Neuronal stem cell (in vitro differentiated cells): ENCODE results near the gene PALS1.

Experiments
- DNase-seq: peaks from one replicate; pipeline ENCODE4 v3.0.0-alpha.2; 2013; ENCODE audit warnings: low spot score
- H2AFZ ChIP-seq: one replicate; pipeline ENCODE4 v1.6.1; 2013; ENCODE audit warnings: mild to moderate bottlenecking, low read length, inconsistent platforms
- H2AK5ac ChIP-seq: 2 replicates; pipeline ENCODE4 v1.6.1; 2013; ENCODE audit warnings: low read depth, mild to moderate bottlenecking, inconsistent platforms, low read length, moderate library complexity, mixed read lengths
- H2BK120ac ChIP-seq: 2 replicates; pipeline ENCODE4 v1.6.1; 2013; ENCODE audit warnings: low read depth, mild to moderate bottlenecking, inconsistent platforms, low read length, moderate library complexity, mixed read lengths
- H2BK12ac ChIP-seq: one replicate; pipeline ENCODE4 v1.6.1; 2013; ENCODE audit warnings: low read length, inconsistent platforms
- H2BK15ac ChIP-seq: 2 replicates; pipeline ENCODE4 v1.6.1; 2013; ENCODE audit warnings: mild to moderate bottlenecking, low read length, inconsistent platforms, mixed read lengths
- H2BK5ac ChIP-seq: one replicate; pipeline ENCODE4 v1.6.1; 2013; ENCODE audit warnings: inconsistent platforms, mild to moderate bottlenecking, low read length, moderate library complexity
- H3K14ac ChIP-seq: one replicate; pipeline ENCODE4 v1.6.1; 2013; ENCODE audit warnings: low read length, inconsistent platforms
- H3K18ac ChIP-seq: 2 replicates; pipeline ENCODE4 v1.6.1; 2013; ENCODE audit warnings: low read length, inconsistent platforms
- H3K23ac ChIP-seq: 2 replicates; pipeline ENCODE4 v1.6.1; 2013; ENCODE audit warnings: low read depth, mild to moderate bottlenecking, mixed read lengths, low read length, inconsistent platforms; ENCODE audit not compliant: poor library complexity
- H3K27ac ChIP-seq: replicated peaks from 3 replicates; pipeline ENCODE4 v1.5.1; 2013; ENCODE audit warnings: low read length, inconsistent platforms
- H3K27me3 ChIP-seq, 3 experiments: 2 replicates each; pipeline ENCODE4 v1.6.1; 2013; ENCODE audit warnings: low read length in 3 of 3, mild to moderate bottlenecking in 2 of 3, inconsistent platforms in 1 of 3, low read depth in 1 of 3, mixed read lengths in 1 of 3, moderate library complexity in 1 of 3; ENCODE audit not compliant: control insufficient read depth in 3 of 3, insufficient read depth in 3 of 3
- H3K36me3 ChIP-seq, 2 donors: replicated peaks in 1 of 2; 2 replicates each; pipeline ENCODE4 v1.6.1; 2013; ENCODE audit warnings: low read length in 2 of 2; ENCODE audit not compliant: control insufficient read depth in 2 of 2, insufficient read depth in 2 of 2
- H3K4ac ChIP-seq: 2 replicates; pipeline ENCODE4 v1.6.1; 2013; ENCODE audit warnings: inconsistent platforms, mild to moderate bottlenecking, low read length, moderate library complexity
- H3K4me1 ChIP-seq, 2 donors: 1 replicate in 1 of 2; 2 replicates in 1 of 2; pipeline ENCODE4 v1.6.1; 2013; ENCODE audit warnings: low read length in 2 of 2, low read depth in 1 of 2; ENCODE audit not compliant: control insufficient read depth in 2 of 2, insufficient read depth in 1 of 2
- H3K4me2 ChIP-seq: one replicate; pipeline ENCODE4 v1.6.1; 2013; ENCODE audit warnings: mild to moderate bottlenecking, low read length, inconsistent platforms; ENCODE audit not compliant: insufficient read depth, poor library complexity, severe bottlenecking
- H3K4me3 ChIP-seq, 2 donors: 2 replicates each; pipeline ENCODE4 v1.5.1; 2013; ENCODE audit warnings: low read length in 2 of 2, mild to moderate bottlenecking in 2 of 2, inconsistent platforms in 1 of 2, moderate library complexity in 1 of 2
- H3K79me1 ChIP-seq: one replicate; pipeline ENCODE4 v1.6.1; 2013; ENCODE audit warnings: low read depth, mild to moderate bottlenecking, inconsistent platforms, low read length, moderate library complexity
- H3K9ac ChIP-seq: one replicate; pipeline ENCODE4 v1.6.1; 2013; ENCODE audit warnings: mild to moderate bottlenecking, low read depth, low read length, inconsistent platforms; ENCODE audit not compliant: poor library complexity
- H3K9me3 ChIP-seq, 2 donors: replicated peaks in 1 of 2; 2 replicates each; pipeline versions ENCODE3 to v1.6.1; 2013; ENCODE audit warnings: low read length in 2 of 2, mild to moderate bottlenecking in 2 of 2, inconsistent platforms in 1 of 2, low read depth in 1 of 2, mixed read lengths in 1 of 2, moderate library complexity in 1 of 2; ENCODE audit not compliant: control insufficient read depth in 2 of 2, insufficient read depth in 1 of 2
- H4K8ac ChIP-seq: one replicate; pipeline ENCODE4 v1.6.1; 2013; ENCODE audit warnings: low read depth, mild to moderate bottlenecking, inconsistent platforms, low read length, moderate library complexity
- H4K91ac ChIP-seq: one replicate; pipeline ENCODE4 v1.6.1; 2013; ENCODE audit warnings: low read length, low read depth, mild to moderate bottlenecking, inconsistent platforms; ENCODE audit not compliant: poor library complexity
- WGBS, 2 donors: extraction: QIAGEN DNeasy Blood & Tissue Kit; methylation state at CpG; one replicate each; pipeline ENCODE4 v1.1.7; 2013; ENCODE audit warnings: missing lambda C conversion rate in 2 of 2, mixed read lengths in 1 of 2; ENCODE audit not compliant: insufficient read length in 2 of 2, insufficient replicate concordance in 1 of 2; ENCODE audit errors: extremely low coverage in 2 of 2; 5-methylcytosine and 5-hydroxymethylcytosine counted together

Gene PALS1

DNA sequence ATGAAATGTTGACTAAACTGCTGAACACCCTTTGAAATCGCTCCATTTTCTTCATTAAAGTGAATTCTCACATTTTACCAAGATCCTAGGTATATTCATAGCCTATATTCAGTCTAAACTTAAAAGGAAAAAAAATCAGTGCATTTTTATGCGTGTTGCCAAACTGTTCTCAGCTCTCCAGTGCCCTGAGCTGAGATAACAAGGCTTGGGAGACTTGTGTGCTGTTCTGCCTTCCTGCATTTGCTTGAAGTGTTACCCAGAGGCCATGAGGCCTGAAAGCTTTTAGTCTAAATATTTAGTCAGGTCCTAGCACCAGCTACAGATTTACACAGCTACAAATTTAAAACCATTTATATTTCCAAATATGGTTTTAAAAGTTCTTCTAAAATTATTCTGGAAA is 8.6 kb upstream of the PALS1 start:
- H3K14ac ChIP-seq: no peak overlapping the region
- H2BK15ac ChIP-seq: no peak overlapping the region
- no peak overlapping the region for H2BK12ac ChIP-seq
- H3K27me3 ChIP-seq: no peaks in the 10 kb centered on the region
- H3K4ac ChIP-seq: no peak overlapping the region
- no peaks in the 10 kb centered on the region for H3K36me3 ChIP-seq
- no peak overlapping the region for H4K91ac ChIP-seq
- H3K4me1 ChIP-seq: no peaks in the 10 kb centered on the region
- no peak overlapping the region for H3K18ac ChIP-seq
- no peak overlapping the region for H3K4me2 ChIP-seq
- H4K8ac ChIP-seq: no peak overlapping the region
- no peak overlapping the region for H2AFZ ChIP-seq
- no peaks in the 10 kb centered on the region for H3K9me3 ChIP-seq
- no peak overlapping the region for H2BK120ac ChIP-seq
- H3K4me3 ChIP-seq: no peak overlapping the region
- H2AK5ac ChIP-seq: no peak overlapping the region
- H3K79me1 ChIP-seq: no peaks in the 10 kb centered on the region
- no peak overlapping the region for H3K9ac ChIP-seq
- no peak overlapping the region for H3K23ac ChIP-seq
- WGBS, 2 donors: no CpG with 5 or more reads among the region's 2 CpGs
- DNase-seq: no peak
- H2BK5ac ChIP-seq: no peak overlapping the region
- H3K27ac ChIP-seq: no peak overlapping the region

DNA sequence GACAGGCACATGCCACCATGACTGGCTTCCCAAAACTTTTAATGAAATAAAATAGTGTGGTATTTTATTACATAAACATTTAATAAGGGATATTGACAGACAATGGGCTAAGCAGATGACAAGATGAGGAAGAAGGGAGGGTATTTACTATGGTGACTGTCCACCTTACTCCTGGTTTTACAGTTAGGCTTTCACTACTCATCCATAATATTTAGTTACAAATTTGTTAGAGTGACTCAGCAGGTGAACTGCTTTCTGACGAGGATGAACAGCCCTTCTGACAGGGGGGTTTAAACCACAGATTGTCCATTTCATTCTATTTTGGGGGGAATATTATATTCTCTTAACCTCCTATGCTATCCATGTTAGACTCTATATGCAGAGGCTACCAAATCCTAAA is 3.6 kb upstream of the PALS1 start:
- H2AFZ ChIP-seq: no peak overlapping the region
- no peaks in the 10 kb centered on the region for H3K79me1 ChIP-seq
- no peaks in the 10 kb centered on the region for H3K9me3 ChIP-seq
- H2AK5ac ChIP-seq: no peak overlapping the region
- H2BK12ac ChIP-seq: no peak overlapping the region
- H3K23ac ChIP-seq: no peak overlapping the region
- peaks cover 4% of the 10 kb centered on the region in 2 donors for H3K4me1 ChIP-seq
- H3K14ac ChIP-seq: no peak overlapping the region
- no peak overlapping the region for H3K4me3 ChIP-seq
- no peak overlapping the region for H4K91ac ChIP-seq
- H2BK120ac ChIP-seq: no peak overlapping the region
- WGBS, 2 donors: no CpG with 5 or more reads among the region's 1 CpG
- no peak overlapping the region for H3K18ac ChIP-seq
- no peak overlapping the region for H3K4me2 ChIP-seq
- DNase-seq: no peak
- no peak overlapping the region for H4K8ac ChIP-seq
- H2BK15ac ChIP-seq: no peak overlapping the region
- H2BK5ac ChIP-seq: no peak overlapping the region
- H3K27ac ChIP-seq: no peak overlapping the region
- H3K27me3 ChIP-seq: no peaks in the 10 kb centered on the region
- H3K4ac ChIP-seq: no peak overlapping the region
- H3K9ac ChIP-seq: no peak overlapping the region
- no peaks in the 10 kb centered on the region for H3K36me3 ChIP-seq

DNA sequence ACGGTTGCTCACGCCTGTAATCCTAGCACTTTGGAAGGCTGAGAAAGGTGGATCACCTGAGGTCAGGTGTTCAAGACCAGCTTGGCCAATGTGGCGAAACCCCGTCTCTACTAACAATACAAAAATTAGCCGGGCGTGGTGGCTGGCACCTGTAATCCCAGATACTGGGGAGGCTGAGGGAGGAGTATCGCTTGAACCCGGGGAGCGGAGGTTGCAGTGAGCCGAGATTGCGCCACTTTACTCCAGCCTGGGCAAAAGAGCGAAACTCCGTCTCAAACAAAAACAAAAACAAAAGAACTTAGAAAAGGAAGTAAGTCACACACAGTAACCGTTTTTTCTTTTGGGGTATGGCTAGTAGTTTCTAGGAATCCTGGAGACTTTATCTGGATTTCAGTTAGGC is 1.7 kb upstream of the PALS1 start:
- no peak overlapping the region for H2BK15ac ChIP-seq

DNA sequence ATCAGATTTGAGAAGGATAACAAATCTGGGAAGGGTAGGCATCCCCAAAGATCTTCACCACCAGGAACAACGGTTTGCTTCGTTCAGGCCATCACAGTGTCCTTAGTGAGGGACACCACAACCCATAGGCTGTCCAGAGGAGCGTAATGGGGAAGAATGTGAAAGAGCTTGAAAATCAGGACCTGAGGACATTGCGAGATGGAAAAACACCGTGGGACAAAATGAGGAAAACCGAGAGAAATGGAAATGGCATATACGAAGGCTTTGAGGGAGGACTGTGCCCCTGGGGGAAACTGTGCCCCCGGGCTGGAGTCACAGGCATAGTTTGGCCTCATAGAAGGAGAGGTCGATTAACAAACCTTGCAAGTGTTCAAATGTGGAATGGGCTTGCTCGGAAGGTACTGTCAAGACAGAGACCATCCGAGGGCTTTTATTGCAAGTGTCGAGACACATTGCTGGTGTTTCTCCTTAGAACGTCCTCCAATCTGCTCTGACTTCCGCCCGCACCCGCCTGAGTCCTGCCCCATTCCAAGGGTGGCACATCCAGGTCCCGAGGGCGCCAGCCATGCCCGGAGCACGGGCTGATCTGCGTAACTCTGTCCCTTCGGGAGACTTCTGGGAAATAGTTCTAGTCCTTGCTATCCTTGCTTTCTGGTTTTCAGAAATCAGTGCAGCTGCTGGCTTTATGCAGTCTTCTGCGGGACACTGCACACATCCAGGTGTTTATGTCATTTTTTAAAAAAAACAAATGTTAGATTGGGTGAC is 885 bp upstream of the PALS1 start:
- Histone ChIP-seq H3K79me1 (no peaks in the 10 kb centered on the region), H3K27ac (no peak overlapping the region)
- no CpG with 5 or more reads among the region's 23 CpGs for WGBS, 2 donors

More for the DNA sequence above, 1.7 kb upstream of the PALS1 start:
- Histone ChIP-seq H3K9ac (no peak overlapping the region), H3K4me3 (no peak overlapping the region), H3K18ac (no peak overlapping the region), H4K8ac (no peak overlapping the region), H3K9me3 (peaks cover 0 to 10% of the 10 kb centered on the region in 2 donors), H3K27ac (no peak overlapping the region), H3K27me3 (no peaks in the 10 kb centered on the region), H3K23ac (no peak overlapping the region), H3K14ac (no peak overlapping the region), H3K36me3 (peaks cover 0 to 2% of the 10 kb centered on the region in 2 donors), H2BK5ac (no peak overlapping the region), H2AFZ (peak overlapping the region; percentile 91), H2BK120ac (no peak overlapping the region), H2AK5ac (no peak overlapping the region), H4K91ac (no peak overlapping the region), H3K4me1 (peaks cover 4% of the 10 kb centered on the region in 2 donors), H3K79me1 (no peaks in the 10 kb centered on the region), H3K4ac (no peak overlapping the region), H3K4me2 (no peak overlapping the region), H2BK12ac (no peak overlapping the region)
- no peak for DNase-seq
- no CpG with 5 or more reads among the region's 14 CpGs for WGBS, 2 donors

More for the DNA sequence above, 885 bp upstream of the PALS1 start:
- peaks cover 4% of the 10 kb centered on the region in 2 donors for H3K4me1 ChIP-seq
- peak overlapping the region; percentile 75 for H3K9ac ChIP-seq
- H2BK5ac ChIP-seq: no peak overlapping the region
- H3K18ac ChIP-seq: peak overlapping the region; percentile 31
- H3K4ac ChIP-seq: no peak overlapping the region
- H4K91ac ChIP-seq: no peak overlapping the region
- no peak overlapping the region for H2BK15ac ChIP-seq
- H2AK5ac ChIP-seq: no peak overlapping the region
- no peak overlapping the region for H4K8ac ChIP-seq
- H3K36me3 ChIP-seq: peaks cover 0 to 2% of the 10 kb centered on the region in 2 donors
- no peaks in the 10 kb centered on the region for H3K27me3 ChIP-seq
- no peak overlapping the region for H2BK120ac ChIP-seq
- DNase-seq: no peak
- no peak overlapping the region for H2BK12ac ChIP-seq
- peaks cover 0 to 18% of the 10 kb centered on the region in 2 donors for H3K9me3 ChIP-seq
- H2AFZ ChIP-seq: peak overlapping the region; percentile 91
- peak overlapping the region; percentile 63 for H3K4me2 ChIP-seq
- peak overlapping the region; percentile 61 to 76 for H3K4me3 ChIP-seq
- H3K23ac ChIP-seq: no peak overlapping the region
- no peak overlapping the region for H3K14ac ChIP-seq
